SK-MEL-5 (cell line): Measurements from ENCODE around the gene PUS1. TPM values are rescaled to one million over a fixed set of nuclear protein-coding genes. Genes with fewer than 3 reads are reported as not detected.

Experiments used
- small RNA-seq, 2 experiments: library from RNA; depleted of rRNA; stranded (forward); fragments of <200 nt; gene quantifications; one replicate each; pipeline ENCODE3, GENCODE V24; 2014
- total RNA-seq: library from RNA; depleted of rRNA; stranded (reverse); fragments of >200 nt; shearing (Covaris generic); gene quantifications from 2 replicates; pipeline ENCODE4 v1.2.3, GENCODE V29; 2014; rRNA removed

PUS1 gene
- total RNA-seq, 1 experiment from 2014 or later, result 27.8 TPM

Small RNAs within 50 kb of the gene (small RNA-seq; reads per million reads assigned to genes)
- 0 reads per million in 2 experiments for gene AC131009.3

Other genes with a start within 250 kb of the PUS1 start
- gene SFSWAP, start 218.2 kb upstream of the PUS1 start, total RNA-seq, result 18.0 and 21.6 TPM in 2 replicates
- 42.6 and 63.2 TPM in 2 replicates for gene MMP17, start 100.9 kb upstream of the PUS1 start, total RNA-seq
- 1.7 and 2.1 TPM in 2 replicates for gene ULK1, start 34.7 kb upstream of the PUS1 start, total RNA-seq
- 5.7 and 7.6 TPM in 2 replicates for gene EP400, start 20.7 kb downstream of the PUS1 start, total RNA-seq
- 10.0 and 11.1 TPM in 2 replicates for gene DDX51, start 215.0 kb downstream of the PUS1 start, total RNA-seq
- gene NOC4L, start 215.2 kb downstream of the PUS1 start, total RNA-seq, result 11.4 and 12.1 TPM in 2 replicates